AG09309 (cell line): ENCODE measurements around the gene THBS4.

Experiments
- DNase-seq: peaks from one replicate; pipeline ENCODE4 v3.0.0-alpha.2; 2010; ENCODE audit warnings: low read depth
- H3K4me3 ChIP-seq: 2 replicates; pipeline ENCODE4 v1.5.1; 2011; ENCODE audit warnings: mild to moderate bottlenecking, low read depth, low read length, moderate library complexity; ENCODE audit not compliant: control insufficient read depth
- TF ChIP-seq, protein P1 (sequence below): IDR thresholded peaks from 2 replicates; pipeline ENCODE4 v1.5.1; 2011; ENCODE audit warnings: mild to moderate bottlenecking, low read depth, low read length, inconsistent platforms; ENCODE audit not compliant: insufficient read depth, control insufficient read depth; ENCODE audit errors: missing control alignments

THBS4 gene

DNA sequence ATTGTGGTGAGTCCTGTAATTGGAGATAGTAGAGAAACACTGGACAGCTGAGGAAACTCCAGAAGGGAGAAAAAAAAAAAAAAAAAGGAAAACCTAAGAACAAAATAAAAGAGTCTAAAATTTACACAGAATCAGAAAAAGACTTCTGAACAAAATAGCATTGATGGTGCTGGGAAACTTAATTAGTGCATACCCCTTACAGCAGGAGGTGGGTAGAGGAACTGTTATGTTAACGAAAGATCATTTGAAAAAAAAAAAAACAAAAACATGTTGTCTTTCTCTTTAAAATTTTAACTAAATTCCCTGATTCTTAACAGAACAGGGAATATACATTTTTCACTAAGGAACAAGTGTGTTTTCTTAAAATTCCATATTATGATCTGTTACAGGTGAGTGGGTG, 32.5 kb upstream of the THBS4 start:
- TF ChIP-seq, protein P1, sequence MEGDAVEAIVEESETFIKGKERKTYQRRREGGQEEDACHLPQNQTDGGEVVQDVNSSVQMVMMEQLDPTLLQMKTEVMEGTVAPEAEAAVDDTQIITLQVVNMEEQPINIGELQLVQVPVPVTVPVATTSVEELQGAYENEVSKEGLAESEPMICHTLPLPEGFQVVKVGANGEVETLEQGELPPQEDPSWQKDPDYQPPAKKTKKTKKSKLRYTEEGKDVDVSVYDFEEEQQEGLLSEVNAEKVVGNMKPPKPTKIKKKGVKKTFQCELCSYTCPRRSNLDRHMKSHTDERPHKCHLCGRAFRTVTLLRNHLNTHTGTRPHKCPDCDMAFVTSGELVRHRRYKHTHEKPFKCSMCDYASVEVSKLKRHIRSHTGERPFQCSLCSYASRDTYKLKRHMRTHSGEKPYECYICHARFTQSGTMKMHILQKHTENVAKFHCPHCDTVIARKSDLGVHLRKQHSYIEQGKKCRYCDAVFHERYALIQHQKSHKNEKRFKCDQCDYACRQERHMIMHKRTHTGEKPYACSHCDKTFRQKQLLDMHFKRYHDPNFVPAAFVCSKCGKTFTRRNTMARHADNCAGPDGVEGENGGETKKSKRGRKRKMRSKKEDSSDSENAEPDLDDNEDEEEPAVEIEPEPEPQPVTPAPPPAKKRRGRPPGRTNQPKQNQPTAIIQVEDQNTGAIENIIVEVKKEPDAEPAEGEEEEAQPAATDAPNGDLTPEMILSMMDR, result no peak
- no peak overlapping the region for H3K4me3 ChIP-seq
- no peak for DNase-seq

DNA sequence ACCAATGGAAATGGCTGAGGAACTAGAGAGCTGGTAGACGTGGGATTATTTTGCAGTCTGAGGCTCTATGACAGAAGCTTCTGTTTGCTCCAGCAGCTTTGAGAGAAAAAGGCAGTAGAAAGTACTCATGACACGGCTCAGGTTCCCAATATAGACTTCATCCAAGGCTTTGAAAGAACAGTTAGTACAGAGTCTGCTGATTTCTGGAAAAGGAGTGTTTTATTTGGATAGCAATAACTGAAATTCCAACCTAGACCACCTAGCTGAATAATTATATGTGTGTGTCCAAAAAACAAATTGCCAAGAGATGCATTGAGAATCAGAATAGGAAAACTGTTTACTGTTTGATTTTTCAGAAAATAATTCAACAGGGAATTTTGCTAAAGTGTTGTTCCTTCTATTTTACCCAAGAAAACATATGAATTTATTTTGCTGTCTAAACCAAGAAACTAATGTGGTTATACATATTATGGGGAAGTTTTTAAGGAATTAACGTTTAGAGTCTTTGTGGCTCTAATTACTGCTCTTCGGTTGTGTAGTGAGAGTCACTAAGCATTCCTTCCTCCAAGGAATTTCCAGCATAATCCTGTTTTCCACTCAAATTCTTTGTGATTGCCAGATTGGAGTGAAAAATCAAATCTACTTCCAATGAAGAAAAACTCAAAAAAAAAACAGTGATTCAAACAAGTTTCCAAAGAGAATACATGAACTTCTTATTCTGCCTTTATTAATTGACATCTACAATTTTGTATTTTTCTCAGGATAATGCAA, 26.0 kb upstream of the THBS4 start:
- no peak overlapping the region for H3K4me3 ChIP-seq
- DNase-seq, result no peak
- TF ChIP-seq, protein P1, result no peak

DNA sequence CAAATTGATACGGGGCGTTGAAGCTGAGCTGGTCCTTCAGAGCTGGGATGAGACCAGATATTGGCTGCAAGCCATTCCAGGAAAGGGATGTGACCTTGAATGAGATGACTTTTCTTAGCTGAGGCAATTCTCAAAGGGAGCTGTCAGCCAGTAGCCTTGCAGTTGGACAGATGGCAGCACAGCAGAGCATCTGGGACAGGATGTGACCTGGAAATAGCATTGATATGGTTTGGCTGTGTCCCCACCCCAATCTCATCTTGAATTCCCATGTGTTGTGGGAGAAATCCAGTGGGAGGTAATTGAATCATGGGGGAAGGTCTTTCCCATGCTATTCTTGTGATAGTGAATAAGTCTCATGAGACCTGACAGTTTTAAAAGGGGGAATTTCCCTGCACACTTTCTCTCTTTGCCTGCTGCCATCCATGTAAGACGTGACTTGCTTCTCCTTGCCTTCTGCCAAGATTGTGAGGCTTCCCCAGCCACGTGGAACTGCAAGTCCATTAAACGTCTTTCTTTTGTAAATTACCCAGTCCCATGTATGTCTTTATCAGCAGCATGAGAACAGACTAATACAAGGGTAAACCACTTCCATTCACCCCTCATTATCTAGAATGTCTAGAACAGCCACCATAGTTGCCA, 24.3 kb upstream of the THBS4 start:
- TF ChIP-seq, protein P1, result no peak
- no peak overlapping the region for H3K4me3 ChIP-seq
- no peak for DNase-seq

DNA sequence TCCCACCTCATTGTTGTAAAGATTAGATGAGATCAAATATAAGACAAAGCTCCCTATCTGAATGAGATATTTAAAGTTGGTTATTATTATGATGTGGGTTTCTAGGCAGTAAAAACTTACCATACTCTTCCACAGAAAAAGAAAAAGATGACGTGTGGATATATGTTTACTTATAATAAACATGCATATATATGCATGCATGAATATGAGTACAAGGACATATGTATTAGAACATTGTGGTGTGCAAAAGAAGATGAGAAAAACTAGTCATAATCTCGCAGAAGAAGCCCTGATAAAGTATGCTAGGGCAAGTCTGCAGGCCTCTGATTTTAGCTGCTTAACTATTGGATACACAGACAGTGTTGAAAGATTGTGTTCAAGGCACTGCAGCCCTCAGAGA, 10.1 kb upstream of the THBS4 start:
- no peak overlapping the region for H3K4me3 ChIP-seq
- TF ChIP-seq, protein P1, result no peak
- DNase-seq, result no peak

GRCh38 chr5:80026841-80027240, 8.3 kb upstream of the THBS4 start:
- no peak for DNase-seq
- TF ChIP-seq, protein P1, result no peak
- H3K4me3 ChIP-seq, result no peak overlapping the region

DNA sequence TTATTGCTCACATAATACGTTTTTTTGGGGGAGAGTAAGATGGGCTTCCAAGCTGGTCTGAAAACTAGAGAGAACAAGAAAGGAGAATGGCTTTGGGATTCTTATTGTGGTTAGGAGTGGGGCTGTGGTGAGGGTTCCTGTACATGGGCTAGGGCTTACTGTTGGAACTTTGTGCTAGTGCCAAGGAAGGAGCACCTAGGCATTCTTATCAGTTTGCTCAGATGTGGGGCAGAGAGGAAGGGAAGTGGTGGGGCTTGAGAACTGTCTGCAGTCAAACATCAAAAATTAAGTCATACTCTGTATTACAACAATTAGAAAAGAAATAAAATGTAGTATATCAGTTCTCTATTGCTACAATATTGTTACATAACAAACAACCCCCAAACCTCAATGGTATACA, 4.0 kb upstream of the THBS4 start:
- TF ChIP-seq, protein P1, result no peak
- no peak for DNase-seq
- H3K4me3 ChIP-seq, result no peak overlapping the region

DNA sequence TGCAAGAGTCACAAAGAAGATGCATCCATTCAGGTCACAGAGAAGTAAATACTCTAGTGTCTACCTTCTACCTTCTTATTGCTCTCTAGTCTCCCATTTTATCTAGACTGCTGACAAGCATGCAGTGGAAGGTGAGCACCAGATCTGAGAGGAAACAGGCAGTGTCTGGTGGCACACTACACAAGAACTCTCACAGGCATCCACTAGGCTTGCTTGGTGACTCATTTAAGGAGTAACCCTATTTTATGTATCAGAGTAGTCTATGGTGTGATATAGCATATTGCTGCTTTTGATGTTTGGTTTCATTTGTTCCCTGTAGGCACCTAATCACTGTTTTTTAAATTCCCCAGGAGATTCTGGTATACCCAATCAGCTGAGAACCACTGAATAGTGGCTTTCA, 1.6 kb upstream of the THBS4 start:
- no peak for DNase-seq
- no peak overlapping the region for H3K4me3 ChIP-seq
- TF ChIP-seq, protein P1, result no peak
